ENCODE measurements around the gene CISTR.

The CISTR gene

GRCh38 chr12:53749986-53750811 is 1.6 kb downstream of the CISTR start:
- Histone ChIP-seq H3K4me3 (ENCODE audit: low read depth, low read length) (no peak overlapping the region), H3K9me3 (ENCODE audit: control insufficient read depth, insufficient read depth, low read depth, low read length) (no peaks in the 10 kb centered on the region), H3K27ac (ENCODE audit: extremely low read depth, low read depth, low read length) (no peak overlapping the region), H3K36me3 (ENCODE audit: control insufficient read depth in 2 of 2, insufficient read depth in 1 of 2, low read length in 2 of 2) (no peaks in the 10 kb centered on the region), H3K4me1 (ENCODE audit: control insufficient read depth, insufficient read depth, low read length) (peaks cover 12% of the 10 kb centered on the region)
- TF ChIP-seq SCRT2 (tag by site-specific recombination; IDR thresholded peaks at IDR 0.05) = peak; percentile 96
- no peak for TF ChIP-seq ZNF146 (tag by site-specific recombination; IDR thresholded peaks at IDR 0.05)
- no peak for TF ChIP-seq ZNF433 (tag by site-specific recombination; IDR thresholded peaks at IDR 0.05; ENCODE audit: low read depth)
- peak; percentile 49; the same call in 1 of the 2 replicates for TF ChIP-seq ZBTB17 (tag by site-specific recombination; IDR thresholded peaks at IDR 0.05)
- no peak for TF ChIP-seq ZNF391 (tag by site-specific recombination; IDR thresholded peaks at IDR 0.05; ENCODE audit: borderline replicate concordance, low read depth)
- TF ChIP-seq SCRT1 (tag by site-specific recombination; IDR thresholded peaks at IDR 0.05; ENCODE audit: borderline replicate concordance) = peak; percentile 86
- CTCF ChIA-PET = interaction anchor here (3.1 kb wide), 1 partner anchor 47 kb away, joined by 23 read pairs; no protein-coding TSS in a partner anchor
- POLR2A ChIA-PET = no interaction called here

GRCh38 chr12:53748072-53748840 is 3.5 kb downstream of the CISTR start:
- CTCF ChIA-PET = interaction anchor here (0.6 to 12.6 kb wide), 13 partner anchors 9 to 453 kb away, joined by 3 to 915 read pairs (median 11); partner anchors contain the start of genes CALCOCO1 and HOXC13
- Histone ChIP-seq H3K9me3 (ENCODE audit: control insufficient read depth, insufficient read depth, low read depth, low read length) (no peaks in the 10 kb centered on the region), H3K27ac (ENCODE audit: extremely low read depth, low read depth, low read length) (no peak overlapping the region), H3K36me3 (ENCODE audit: control insufficient read depth in 2 of 2, insufficient read depth in 1 of 2, low read length in 2 of 2) (no peaks in the 10 kb centered on the region), H3K4me3 (ENCODE audit: low read depth, low read length) (no peak overlapping the region), H3K4me1 (ENCODE audit: control insufficient read depth, insufficient read depth, low read length) (peaks cover 4% of the 10 kb centered on the region)
- POLR2A ChIA-PET = no interaction called here
- no peak for TF ChIP-seq ZNF830 (tag by site-specific recombination; IDR thresholded peaks at IDR 0.05; ENCODE audit: low read depth)
- TF ChIP-seq GFI1B (tag by site-specific recombination; IDR thresholded peaks at IDR 0.05) = no peak
- no peak for TF ChIP-seq ZNF513 (tag by site-specific recombination; IDR thresholded peaks at IDR 0.05)
- TF ChIP-seq REST (tag by site-specific recombination; IDR thresholded peaks at IDR 0.05) = peak; percentile 71

GRCh38 chr12:53747095-53747494 is 4.7 kb downstream of the CISTR start:
- ChIA-PET CTCF (interaction anchor here (0.6 to 12.6 kb wide), 35 partner anchors 10 to 500 kb away, joined by 3 to 915 read pairs (median 5); partner anchors contain the start of genes ATP5MC2, CALCOCO1, HOXC10 and HOXC13), POLR2A (interaction anchor here (0.6 to 1.9 kb wide), 4 partner anchors 11 to 276 kb away, joined by 3 to 6 read pairs (median 4); partner anchors contain the start of genes CALCOCO1 and HOXC13)
- peaks cover 4% of the 10 kb centered on the region for H3K4me1 ChIP-seq (ENCODE audit: control insufficient read depth, insufficient read depth, low read length)
- H3K36me3 ChIP-seq (ENCODE audit: control insufficient read depth in 2 of 2, insufficient read depth in 1 of 2, low read length in 2 of 2) = no peaks in the 10 kb centered on the region
- no peaks in the 10 kb centered on the region for H3K9me3 ChIP-seq (ENCODE audit: control insufficient read depth, insufficient read depth, low read depth, low read length)
- no peak overlapping the region for H3K4me3 ChIP-seq (ENCODE audit: low read depth, low read length)
- H3K27ac ChIP-seq (ENCODE audit: extremely low read depth, low read depth, low read length) = no peak overlapping the region
- TF ChIP-seq ZNF521 (tag by site-specific recombination; IDR thresholded peaks at IDR 0.05) = no peak
- TF ChIP-seq ZEB2 (tag by site-specific recombination; IDR thresholded peaks at IDR 0.05) = no peak
- 0 out of 2 replicates have a peak, but pooled peaks have one; percentile 18 for TF ChIP-seq GLIS2 (tag by site-specific recombination; IDR thresholded peaks at IDR 0.05)
- TF ChIP-seq SP2 (tag by site-specific recombination; IDR thresholded peaks at IDR 0.05) = peak; percentile 31
- TF ChIP-seq ZNF571 (tag by site-specific recombination; IDR thresholded peaks at IDR 0.05) = no peak
- TF ChIP-seq AEBP2 (tag by site-specific recombination; IDR thresholded peaks at IDR 0.05; ENCODE audit: borderline replicate concordance) = no peak
- no peak for TF ChIP-seq PBX3 (CRISPR knock-in tag; IDR thresholded peaks at IDR 0.05)
- no peak for TF ChIP-seq WT1 (tag by site-specific recombination; IDR thresholded peaks at IDR 0.05)
- TF ChIP-seq ZNF707 (tag by site-specific recombination; IDR thresholded peaks at IDR 0.05) = no peak
- TF ChIP-seq ZNF830 (tag by site-specific recombination; IDR thresholded peaks at IDR 0.05; ENCODE audit: low read depth) = no peak
- no peak for TF ChIP-seq ZBTB8A (tag by site-specific recombination; IDR thresholded peaks at IDR 0.05)

Measured in HEK293 (cell line).